Fibroblast of villous mesenchyme (primary cell): ENCODE measurements around the gene MED10. TPM values are rescaled to one million over a fixed set of nuclear protein-coding genes. Genes with fewer than 3 reads are reported as not detected.

Experiments used
- DNase-seq: peaks from one replicate; pipeline ENCODE4 v3.0.0-alpha.2; 2010; ENCODE audit warnings: low read depth
- H3K4me3 ChIP-seq: 2 replicates; pipeline ENCODE4 v1.5.1; 2011; ENCODE audit warnings: low read depth, mild to moderate bottlenecking, low read length
- total RNA-seq: library from RNA; depleted of rRNA; stranded (reverse); fragments of >200 nt; gene quantifications from 2 replicates; pipeline ENCODE4 v1.2.3, GENCODE V29; 2012
- TF ChIP-seq, protein P1 (sequence below): IDR thresholded peaks from 2 replicates; pipeline ENCODE4 v1.5.1; 2012; ENCODE audit warnings: low read depth, mild to moderate bottlenecking, low read length; ENCODE audit not compliant: insufficient read depth

Gene MED10
- total RNA-seq, 1 donor, result 8.6 TPM

DNA sequence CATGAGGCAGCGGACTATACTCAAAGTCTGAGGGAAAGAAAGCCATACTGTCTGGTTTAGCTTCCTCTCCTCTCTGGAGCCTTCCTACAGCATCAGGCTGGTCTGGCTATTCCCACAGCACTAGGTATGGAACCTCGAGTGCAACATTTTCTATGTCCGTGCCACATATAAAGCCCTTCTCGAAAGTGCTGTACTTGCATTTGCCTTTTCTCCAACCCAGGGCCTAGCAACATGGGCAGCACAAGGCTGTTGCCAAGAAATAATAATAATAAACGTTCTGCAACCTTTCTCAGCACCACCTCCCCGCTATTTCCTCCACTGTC is 804 bp downstream of the MED10 start:
- TF ChIP-seq, protein P1, sequence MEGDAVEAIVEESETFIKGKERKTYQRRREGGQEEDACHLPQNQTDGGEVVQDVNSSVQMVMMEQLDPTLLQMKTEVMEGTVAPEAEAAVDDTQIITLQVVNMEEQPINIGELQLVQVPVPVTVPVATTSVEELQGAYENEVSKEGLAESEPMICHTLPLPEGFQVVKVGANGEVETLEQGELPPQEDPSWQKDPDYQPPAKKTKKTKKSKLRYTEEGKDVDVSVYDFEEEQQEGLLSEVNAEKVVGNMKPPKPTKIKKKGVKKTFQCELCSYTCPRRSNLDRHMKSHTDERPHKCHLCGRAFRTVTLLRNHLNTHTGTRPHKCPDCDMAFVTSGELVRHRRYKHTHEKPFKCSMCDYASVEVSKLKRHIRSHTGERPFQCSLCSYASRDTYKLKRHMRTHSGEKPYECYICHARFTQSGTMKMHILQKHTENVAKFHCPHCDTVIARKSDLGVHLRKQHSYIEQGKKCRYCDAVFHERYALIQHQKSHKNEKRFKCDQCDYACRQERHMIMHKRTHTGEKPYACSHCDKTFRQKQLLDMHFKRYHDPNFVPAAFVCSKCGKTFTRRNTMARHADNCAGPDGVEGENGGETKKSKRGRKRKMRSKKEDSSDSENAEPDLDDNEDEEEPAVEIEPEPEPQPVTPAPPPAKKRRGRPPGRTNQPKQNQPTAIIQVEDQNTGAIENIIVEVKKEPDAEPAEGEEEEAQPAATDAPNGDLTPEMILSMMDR, result no peak
- DNase-seq, result no peak
- H3K4me3 ChIP-seq, result peak overlapping the region; percentile 98

DNA sequence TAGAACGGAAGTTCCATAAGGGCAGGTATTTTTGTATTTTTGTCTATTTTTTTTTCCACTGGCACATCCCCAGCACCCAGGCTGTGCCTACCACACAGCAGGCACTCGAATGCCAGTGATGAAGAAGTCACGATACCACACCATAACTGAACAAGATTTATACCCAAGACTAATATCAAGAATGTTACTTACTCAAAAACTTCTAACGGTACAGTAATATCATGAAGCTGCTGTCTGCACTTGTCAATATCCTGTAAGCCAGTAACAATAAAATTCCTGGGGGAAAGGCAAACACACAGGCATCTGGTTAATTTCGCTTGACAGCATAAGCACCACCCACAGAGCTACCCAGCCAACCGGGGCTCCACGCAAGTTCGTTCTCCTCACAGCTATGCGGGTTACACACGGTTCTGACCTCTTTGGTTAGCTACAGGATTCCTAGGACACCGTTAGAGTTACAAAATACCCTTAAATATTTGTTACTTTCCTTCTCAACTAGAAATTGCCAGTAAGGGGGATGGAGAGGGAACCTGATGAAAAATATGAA is 1.3 kb downstream of the MED10 start:
- peak; percentile 70 for DNase-seq
- TF ChIP-seq, protein P1, result no peak
- H3K4me3 ChIP-seq, result peak overlapping the region; percentile 98

DNA sequence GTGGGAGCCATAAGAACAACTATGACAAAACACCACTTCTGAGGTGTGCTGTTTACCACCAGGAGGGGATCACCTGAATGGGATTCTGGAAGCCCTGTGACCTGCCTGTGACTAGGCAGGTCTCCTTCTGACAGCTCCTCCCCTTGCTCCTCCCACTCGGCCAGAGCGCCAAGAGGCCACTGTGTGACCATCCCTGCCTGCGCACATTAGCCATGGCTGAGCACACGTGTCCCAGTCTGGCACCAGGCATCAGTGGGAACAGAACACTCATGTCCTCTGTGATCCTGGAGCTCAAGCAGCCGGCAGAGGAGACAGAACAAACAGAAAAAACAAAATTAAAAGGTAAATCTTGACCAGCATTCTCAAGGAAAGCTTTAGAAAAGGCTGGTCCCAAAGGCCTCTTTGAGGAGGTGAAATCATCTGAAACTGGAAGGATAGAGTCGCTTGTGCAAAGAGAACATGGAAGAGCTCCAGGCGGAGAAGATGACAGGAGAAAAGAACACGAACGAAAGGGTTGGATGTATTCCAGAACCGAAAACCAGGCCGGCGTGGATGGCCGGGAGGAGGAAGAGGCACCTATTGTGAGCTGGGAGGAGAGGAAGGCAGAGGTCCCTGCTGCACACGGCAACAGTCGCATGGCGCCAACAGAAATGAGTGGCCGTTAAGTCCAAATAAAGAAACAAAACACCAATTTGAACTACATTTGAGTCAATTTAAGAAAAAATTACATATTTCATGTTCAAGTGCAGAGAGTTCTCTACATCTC is 5.1 kb downstream of the MED10 start:
- TF ChIP-seq, protein P1, result no peak
- DNase-seq, result no peak

DNA sequence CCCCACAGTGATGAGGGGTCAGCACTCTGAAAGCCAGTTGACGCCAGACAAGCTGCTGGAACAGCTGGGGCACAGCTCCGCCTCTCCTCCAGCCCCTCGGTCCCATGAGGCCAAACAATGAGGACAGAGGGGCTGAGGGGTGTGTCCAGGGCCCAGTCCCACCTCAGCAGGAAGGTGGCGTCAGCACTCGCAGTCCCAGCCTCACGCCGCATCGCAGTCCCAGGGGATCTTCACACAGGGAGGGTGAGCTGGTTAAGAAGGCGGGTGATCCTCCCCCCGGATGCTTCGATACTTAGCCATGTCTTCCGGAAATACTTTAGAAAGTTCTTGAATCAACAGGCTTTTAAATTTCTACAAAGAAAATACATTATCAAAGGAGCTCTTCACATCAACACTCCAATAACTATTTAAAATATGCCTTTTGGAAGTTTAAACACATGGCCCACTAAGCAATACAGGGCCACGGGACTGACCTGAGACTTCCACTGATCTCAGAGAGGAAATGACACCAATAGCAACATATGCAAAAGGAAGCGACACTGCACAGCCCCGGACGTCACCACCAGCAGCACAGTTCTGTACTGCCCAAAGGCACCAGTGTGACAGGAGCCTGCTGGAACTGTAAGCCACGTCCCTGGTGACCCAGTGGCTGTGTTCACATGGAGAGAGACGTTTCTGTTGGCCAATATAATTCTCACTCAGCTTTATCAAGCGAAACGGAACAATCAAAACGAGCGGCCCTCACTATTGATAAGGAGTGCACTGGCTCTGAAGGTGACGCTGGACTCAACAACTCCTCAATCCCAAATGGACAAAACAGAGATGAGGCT is 5.9 kb downstream of the MED10 start:
- DNase-seq, result no peak
- no peak overlapping the region for H3K4me3 ChIP-seq
- TF ChIP-seq, protein P1, result no peak

More for the DNA sequence above, 5.1 kb downstream of the MED10 start:
- no peak overlapping the region for H3K4me3 ChIP-seq

DNA sequence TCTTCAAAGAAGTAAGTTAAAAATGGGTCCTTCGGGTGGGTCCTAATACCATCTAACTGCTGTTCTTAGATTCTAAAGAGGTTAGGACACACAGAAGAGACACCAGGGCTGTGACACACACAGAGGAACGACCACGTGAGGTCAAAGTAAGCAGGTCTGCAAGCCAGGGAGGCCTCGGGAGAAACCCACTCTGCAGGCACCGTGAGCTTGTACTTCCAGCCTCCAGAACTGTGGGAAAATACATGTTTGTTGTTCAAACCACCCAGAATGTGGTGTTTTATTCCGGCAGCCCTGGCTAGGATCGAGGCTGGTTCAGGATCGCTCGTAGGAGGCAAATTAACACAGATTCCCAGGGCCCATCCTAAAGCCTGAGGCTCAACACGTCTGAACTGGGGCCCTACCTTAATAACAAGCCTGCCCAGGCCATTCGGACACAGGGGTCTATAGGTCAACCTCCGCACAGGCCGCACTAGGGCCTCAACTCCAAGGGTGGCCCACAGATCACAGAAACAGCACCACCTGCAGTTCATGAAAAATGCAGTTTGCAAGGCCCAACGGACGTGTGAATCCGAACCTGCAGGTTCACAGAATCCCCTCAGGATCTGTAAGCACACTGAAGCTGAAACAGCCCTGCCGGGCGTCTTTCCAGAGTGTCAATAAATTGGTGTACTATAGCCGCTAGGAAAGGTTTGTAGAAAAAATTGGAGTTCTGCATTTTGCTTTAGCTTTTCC is 7.1 kb downstream of the MED10 start:
- no peak for DNase-seq
- TF ChIP-seq, protein P1, result no peak
- no peak overlapping the region for H3K4me3 ChIP-seq

DNA sequence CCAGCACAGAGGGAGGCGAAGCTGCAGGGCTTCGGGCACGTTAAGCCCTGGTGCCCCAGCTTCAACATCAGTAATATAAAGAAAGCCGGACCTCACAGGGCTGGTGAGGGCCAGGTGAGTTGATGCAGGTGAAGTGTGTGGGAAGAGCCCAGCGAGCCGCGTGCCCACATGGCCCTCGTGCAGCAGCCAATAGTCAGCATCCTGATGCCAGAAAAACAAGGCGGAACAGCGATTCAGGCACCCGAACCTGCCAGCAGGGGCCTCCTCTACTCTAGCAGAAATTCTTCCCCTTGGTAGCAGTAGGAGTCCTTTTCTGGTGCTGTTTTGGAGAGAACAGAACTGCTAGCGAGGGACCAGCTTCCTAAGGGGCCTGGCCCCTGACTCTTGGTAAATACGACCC is 7.8 kb downstream of the MED10 start:
- TF ChIP-seq, protein P1, result no peak
- DNase-seq, result no peak
- no peak overlapping the region for H3K4me3 ChIP-seq
